GM19023 (cell line): ENCODE measurements around the gene NPDC1.
"Not testable (repeated sequence)": the region's sequence is repeated elsewhere in the genome, so short reads cannot be mapped to it uniquely, and the experiment has no call there.

ENCODE experiments used
- ATAC-seq: cut with Tn5 transposase; IDR thresholded peaks from one replicate; pipeline ENCODE4 v1.9.1; 2021; ENCODE audit warnings: mild to moderate bottlenecking, moderate library complexity; ENCODE audit not compliant: unreplicated experiment

Gene NPDC1

DNA sequence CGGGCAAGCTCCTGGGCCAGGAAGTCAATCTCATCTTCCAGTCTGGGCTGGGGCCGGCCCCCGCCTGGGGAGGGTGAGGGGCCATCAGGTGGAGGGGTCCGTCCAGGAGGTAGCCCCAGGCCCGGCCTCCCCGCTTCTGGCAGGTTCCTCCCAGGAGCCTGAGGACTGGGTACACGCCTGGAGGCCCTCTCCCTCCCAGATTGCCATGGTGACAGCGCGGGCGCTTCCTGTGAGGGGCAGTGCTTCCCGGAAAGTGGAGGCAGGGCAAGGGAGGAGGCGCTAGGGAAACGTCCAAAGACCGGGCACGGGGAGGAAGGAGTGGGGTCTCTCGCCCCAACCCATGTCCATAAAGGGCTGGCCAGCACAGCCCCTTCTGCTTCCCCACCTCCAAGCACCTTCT is 4.9 kb downstream of the NPDC1 start:
- no peak for ATAC-seq

DNA sequence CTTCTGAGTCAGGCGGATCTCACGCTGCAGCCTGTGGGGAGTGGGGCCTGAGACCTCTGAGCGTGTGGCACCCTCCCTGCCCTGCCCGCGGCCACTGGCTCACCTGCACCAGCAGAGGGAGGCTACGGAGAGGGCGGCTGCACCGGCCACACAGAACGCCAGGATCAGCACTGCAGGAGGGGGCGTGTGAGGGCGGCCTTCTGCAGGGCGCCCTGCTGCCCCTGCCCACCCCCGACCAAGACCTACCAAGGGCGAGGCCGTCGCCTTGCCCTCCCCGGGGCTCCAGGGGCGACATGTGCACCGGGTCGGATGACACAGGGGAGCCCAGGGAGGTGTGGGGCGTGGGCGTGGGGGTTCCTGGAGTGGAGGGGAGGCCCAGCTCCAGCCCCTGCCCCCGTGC is 5.4 kb downstream of the NPDC1 start:
- ATAC-seq, result no peak

DNA sequence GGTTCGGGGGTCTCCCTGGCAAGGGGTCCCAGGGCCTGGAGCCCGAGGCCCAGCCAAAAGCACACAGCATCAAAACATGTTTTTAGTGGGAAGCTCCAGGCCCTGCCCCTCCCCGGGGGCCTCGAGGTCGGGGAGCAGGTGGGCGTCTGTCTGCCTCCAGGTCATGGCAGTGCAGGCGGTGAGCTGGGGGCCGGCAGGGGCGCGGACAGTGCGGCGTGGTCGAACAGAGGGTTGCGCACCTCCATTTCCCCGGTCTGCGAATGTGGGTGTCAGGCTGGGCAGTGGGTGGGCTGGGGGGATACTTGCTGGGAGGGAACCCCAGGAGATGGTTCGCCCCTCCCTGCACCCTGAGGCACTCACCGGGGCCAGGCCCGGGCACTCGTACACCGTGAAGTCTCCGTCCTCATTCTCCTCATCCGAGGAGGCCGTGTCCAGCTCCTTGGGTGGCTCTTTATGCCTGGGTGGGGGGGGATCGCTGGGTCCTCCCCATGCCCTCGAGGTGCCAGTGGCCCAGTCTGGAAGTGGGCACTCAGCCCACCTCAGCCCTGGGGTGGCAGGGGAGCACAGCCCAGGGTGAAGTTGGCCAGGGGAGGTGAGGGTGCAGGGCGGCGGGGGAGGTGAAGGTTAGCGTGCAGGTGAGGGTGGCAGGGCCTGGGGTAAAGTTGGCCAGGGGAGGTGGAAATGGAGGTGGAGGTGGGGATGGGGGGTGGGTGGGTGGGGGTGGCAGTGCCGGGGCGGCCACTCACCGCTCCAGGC is 6.2 kb downstream of the NPDC1 start:
- no peak for ATAC-seq

DNA sequence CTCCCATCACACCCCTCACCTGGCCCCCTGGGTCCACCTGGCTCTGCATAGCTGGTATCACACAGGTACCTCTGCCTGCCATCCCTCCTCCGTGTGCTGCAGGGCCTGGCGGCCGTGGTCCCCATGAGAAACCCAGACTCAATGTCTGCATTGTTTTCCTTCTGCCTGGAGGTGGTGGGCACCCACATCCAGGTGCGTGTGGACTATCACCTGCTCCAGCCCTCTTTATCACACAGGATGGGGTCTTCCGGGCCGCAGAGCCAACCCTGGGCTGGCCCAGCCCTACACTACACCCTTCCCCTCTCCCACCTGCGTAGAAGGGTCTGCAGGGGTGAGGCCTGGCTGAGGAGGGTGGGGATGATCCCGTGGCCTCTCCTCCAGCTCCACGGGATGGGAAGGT is 7.1 kb downstream of the NPDC1 start:
- no peak for ATAC-seq

DNA sequence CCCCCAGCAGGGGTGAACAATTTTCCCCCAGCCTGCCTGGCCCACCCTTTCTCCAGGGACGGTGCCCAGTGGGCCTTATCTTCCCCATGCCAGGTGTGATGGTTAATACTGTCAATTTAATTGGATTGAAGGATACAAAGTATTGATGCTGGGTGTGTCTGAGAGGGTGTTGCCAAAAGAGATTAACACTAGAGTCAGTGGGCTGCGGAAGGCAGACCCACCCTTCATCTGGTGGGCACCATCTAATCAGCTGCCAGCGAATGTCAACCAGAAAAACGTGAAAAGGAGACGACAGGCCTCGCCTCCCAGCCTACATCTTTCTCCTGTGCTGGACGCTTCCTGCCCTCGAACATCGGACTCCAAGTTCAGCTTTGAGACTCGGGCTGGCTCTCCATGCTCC is 8.5 kb downstream of the NPDC1 start:
- ATAC-seq, result no peak

DNA sequence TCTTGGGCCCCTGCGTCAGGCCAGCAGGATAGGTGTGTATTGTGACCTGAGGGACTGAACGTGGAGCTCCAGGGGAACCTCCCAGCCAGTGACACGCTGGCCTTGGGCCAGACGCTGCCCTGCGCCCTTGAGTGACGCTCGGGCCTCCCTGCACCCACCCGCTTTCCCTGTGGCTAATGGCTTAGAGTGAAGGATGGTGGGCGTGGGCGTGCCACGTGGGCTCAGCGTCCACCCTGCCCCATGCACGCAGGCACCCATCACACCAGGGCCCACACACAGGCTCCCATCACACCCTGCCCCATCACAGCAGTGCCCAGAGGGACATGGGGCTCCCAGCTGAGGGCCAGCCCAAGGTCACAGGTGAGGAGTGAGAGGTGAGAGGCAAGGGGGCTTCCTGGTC is 8.9 kb downstream of the NPDC1 start:
- no peak for ATAC-seq

DNA sequence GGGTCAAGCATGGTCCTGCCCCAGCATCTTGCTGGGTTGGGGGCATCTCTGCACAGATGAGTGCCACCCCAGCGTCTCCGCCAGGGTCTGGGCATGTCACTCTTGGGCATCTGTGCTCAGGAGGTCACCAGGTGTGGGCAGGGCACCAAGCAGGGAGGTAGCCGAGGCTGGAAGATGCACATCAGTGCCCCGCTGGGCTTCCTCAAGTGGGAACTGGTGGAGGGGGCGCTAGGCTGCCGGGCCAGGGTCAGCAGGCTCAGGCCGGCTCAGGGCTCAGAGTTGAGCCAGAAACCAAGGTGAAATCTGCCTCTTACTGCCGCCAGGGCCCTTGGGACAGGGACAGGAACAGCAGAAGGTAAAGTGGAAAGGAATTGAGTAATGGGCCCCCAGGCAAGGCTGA is 10.0 kb downstream of the NPDC1 start:
- no peak for ATAC-seq

DNA sequence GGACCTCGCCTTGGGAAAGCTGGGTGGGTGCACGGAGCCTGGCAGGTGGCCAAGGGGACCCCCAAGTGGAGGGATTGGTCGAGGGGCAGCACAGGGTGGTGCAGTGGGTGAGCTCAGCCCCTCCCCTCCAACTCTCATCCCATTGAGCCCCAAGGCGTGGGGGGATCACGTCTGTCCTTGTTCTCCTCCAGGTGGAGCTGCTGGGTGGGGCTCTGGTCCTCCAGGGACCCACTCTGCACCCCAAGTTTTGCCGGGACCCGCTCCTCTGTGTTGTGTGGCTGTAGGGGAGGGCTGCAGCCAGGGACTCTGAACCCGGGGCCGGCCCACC is 10.5 kb downstream of the NPDC1 start:
- no peak for ATAC-seq

DNA sequence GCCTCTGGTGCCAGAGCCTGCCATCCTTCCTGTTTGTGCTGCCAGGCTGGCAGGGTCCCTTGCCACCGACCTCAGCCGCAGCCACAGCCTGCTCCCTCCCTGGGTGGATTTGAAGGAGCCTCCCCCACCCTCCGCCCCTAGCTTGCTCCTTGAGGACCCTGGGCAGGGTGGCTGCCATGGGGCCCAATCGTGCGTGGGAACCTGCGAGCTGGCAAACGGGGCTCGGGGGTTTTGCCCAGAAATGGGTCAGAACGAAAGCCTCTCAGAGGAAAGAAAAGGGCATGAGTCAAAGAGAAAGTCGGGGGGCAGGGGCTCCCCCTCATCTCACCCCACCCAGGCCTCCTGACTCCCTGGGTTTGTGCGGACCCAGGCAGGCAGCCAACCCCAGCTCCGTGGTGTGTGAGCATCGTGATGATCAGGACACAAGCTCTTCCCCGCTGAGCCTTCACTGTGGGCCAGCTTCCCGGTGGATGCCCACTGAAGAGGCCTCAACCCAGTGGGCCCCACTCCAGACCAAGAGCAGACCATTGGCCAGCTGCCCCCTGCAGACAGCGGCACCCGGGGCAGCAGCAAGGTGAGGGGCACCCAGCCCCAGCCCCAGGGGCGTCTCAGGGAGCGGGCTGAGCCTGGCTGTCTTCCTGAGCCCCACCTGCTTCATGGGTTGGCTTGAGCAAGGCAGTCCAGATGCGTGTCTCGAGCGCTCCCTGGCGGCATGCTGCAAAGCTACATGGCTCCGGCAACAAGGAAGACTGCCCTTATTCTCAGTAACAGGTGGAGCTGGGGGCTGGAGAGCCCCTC is 11.1 kb downstream of the NPDC1 start:
- ATAC-seq, result peak; percentile 63

DNA sequence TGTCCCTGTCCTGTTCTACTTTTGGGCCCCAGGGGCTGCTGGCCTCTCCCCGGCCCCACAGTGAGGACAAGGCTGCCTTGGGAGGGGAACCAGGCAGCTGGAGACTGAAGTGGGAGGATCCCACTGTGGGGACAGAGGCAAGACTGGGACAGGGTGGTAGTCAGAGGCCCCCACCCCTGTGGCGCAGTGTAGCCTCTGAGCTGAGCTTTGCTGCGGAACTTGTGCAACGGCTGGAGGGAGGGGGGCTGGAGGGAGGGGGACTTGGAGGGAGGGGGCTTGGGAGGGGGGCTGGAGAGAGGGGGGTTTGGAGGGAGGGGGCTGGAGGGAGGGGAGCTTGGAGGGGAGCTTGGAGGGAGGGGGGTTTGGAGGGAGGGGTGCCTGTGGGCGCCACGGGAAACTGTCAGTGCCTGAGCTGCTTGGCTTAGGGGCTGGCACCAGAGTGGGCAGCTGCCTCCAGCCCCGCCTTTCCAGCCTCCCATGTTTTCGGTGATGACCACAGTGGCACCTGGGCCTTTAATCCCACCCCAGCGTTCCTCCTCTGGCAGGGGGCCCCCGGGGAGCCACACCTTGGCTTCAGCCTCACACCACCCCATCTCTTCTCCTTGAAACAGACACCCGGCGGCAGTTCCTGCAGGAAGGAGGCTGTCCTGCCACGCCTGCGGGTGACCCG is 11.8 kb downstream of the NPDC1 start:
- no peak for ATAC-seq

DNA sequence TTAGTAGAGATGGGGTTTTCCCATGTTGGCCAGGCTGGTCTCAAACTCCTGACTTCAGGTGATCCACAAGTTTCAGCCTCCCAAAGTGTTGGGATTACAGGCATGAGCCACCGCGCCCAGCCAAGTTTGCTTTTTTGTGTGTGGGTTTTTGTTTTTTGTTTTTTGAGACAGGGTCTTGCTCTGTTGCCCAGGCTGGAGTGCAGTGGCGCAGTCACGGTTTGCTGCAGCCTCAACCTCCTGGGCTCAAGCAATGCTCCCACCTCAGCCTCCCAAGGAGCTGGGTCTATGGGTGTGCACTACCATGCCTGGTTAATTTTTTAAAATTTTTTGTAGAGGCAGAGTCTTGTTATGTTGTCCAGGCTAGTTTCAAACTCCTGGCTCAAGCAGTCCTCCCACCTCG is 12.5 kb downstream of the NPDC1 start:
- ATAC-seq, result not testable (repeated sequence)

DNA sequence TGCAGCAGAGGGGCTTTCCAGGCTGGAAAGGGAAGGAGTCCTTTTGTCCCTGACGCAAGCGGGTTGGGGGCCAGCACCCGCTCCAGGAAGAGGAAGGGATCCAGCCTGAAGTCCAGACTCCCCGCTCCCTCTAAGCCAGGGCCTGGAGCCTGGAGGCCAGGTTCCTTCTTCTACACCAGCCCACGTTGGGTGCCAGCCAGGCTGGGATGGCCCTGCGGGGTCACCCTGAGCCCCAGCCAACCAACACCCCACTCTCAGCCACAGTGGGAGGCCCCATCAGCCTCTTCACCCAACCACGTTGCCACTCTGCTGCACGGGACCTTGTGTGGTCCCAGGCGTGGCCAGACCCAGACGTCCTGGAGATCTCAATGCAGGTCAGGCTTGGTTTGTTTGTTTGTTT is 13.1 kb downstream of the NPDC1 start:
- ATAC-seq, result no peak

DNA sequence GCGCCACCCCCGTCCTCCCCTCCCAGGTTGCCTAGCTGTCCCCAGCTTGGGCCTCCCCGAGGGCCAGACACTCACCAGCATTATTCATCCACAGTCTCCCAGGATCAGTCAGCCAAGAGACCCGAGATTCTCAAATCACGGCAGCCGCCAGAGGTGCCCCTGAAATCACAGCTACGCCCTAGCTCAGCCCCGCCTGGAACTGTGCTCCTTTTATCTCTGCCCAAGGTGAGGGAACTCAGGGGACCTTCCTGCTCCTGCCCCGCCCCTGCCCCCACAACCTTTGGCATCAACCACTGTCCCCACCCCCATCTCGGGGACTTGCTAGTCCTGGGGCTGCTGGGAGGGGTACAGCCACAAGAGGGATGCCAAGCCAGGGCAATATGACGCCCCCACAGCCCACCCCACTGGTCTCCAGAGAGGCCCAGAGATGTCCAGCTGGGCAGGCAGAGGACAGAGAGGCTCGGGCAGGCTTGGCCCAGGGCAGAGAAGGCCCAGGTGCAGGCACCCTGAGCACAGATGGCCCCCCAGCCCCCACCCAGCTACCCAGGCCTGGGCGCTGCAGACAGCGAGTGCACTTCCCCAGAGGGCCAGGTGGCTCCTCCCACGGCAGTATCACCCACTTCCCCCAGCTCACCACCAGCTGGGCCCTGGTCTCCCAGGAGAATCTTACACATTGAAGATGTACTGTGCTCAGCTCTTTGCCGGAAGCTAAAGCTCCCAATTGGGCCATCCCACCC is 13.9 kb downstream of the NPDC1 start, which contains the start of gene FUT7:
FUT7 (minus strand) TSS at position 185 of the 737 bp plus-strand sequence; CDS start at position 88, 97 bp downstream.
- ATAC-seq, result no peak

DNA sequence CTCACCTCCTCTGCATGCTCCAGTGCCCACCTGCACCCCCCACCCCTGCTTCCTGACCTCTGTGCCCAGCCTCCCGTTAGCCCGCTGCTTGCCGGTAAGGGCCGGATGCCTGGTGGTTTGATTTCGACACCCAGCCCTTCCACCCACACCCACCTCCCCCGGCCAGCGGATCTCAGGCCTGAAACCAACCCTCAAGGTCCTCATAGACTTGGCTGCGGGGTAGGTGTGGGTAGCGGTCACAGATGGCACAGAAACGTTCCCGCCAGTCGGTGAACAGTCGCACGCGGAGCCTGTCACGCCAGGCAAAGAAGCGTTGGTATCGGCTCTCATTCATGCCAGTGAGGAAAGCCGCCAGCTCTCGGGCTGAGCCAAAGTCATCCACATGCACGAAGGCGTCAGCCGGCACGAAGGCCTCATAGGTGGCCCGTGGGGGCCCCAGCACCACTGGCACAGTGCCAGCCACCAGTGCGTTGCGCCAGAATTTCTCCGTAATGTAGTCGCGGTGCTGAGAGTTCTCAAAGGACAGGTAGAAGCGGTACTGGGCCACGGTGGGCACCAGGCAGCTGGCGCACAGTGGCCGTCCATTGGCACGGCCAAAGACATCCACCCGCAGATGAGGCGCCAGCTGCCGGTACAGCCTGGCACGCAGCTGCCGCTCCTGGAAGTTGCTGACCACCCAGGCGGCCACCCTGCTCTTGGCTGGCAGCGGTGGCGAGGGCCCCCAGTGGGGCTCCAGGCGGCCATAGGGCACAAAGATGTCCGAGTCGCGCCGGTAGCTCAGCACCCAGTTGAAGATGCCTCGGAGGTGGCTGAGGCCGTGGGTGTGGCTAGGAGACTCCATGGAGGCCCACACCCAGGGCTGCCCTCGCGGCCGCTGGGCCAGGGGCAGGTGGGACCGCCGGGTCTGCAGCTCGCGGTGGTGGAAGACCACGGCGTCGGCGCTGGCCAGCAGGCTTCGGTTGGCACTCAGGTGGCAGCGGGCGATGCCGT is 15.1 kb downstream of the NPDC1 start:
- ATAC-seq, result no peak

DNA sequence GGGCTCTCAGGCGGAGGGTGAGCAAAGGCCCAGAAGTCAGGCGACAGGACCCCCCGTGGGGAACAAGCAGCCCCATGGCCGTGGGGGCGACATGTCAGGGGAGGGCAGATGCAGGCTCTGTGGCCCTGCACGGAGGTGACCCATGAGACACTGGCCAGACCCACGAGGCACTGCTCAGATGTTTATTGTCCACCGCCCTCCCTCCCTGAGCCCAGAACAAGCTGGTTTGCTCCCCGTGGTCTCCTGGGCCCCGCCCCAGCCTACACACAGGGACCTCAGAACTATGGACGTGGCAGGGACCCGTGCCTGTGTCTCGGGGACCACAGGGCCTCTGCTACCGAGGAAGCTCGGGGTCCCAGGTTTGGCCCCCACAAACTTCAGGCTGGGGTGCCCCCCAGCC is 16.0 kb downstream of the NPDC1 start:
- ATAC-seq, result no peak

DNA sequence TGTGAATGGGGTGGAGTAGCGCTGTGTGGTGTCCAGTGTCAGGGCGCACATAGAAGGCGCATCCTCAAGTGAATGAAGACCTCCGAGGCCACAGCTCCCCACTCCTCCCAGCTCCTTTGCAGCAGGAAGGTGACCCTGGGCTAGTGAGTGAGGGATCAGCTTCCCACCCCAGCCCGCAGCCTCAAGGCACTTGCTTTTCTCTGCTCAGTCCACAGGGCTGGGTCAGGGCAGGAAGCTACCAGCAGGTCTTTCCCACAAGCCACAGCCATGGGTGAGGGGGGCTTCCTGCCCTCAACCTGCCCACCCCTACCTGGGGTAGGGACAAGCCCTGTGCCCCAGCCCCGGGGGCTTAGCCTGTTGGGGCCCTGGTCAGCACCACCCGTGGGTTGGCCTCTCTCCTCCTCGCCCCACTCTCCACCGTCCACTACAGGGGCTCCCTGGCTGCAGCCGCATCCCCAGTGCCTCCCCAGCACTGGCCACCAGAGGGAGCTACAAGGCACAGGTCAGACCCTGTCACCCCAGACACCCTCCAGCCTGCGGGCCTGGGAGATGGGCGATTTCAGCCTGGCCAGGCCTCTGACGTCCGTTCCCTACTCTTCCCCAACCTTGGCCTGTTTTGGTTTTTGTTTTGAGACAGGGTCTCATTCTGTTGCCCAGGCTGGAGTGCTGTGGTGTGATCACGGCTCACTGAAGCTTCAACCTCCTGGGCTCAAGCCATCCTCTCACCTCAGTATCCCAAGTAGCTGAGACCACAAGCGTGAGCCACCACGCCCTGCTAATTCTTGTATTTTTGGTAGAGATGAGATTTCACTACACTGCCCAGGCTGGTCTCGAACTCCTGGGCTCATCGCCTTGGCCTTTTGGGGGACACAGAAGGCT is 16.7 kb downstream of the NPDC1 start:
- no peak for ATAC-seq

DNA sequence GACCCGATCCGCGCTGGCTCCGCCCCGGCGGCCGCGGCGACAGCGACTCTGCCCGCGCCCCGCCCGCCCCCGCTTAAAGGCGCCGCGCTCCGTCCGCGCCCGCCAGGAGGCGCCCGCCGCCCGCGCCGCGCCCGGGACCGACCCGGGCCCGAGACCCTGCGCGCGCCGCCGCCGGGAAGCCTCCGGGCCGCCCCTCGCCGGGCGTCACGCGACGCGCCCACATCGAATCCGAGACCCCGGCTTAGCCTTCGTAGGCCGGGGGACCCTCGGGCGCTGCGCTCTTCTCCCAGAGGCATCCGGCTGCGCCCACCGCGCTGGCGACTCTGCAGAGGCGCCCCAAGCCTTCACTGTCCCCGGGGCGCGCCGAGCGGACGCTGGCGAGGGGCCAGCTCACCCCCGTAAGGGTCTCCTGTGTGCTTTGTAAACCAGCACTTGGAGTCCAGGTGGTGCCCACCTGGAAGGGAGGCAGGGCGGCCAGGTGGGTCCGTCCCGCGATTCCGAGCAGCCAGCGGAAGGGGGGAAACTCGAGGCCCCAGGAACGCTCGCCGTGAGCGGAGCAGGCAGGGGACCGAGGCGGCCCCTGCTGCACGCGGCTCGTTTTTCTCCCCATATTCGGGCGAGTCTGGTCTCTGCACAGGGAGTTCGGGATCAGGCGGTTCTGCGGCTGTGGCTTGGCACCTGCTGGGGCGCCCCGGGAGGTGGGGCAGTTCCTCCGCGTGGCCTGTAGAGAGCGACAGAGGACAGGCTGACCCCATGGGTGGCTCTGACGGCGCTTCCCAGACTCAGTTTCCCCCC is 17.5 kb downstream of the NPDC1 start:
- ATAC-seq, result peak; percentile 37
